Measurements from ENCODE around the gene CCL18.
A peak's percentile ranks its signal among the peaks of the same experiment; 100 is the strongest.
"Not testable (repeated sequence)": the region's sequence is repeated elsewhere in the genome, so short reads cannot be mapped to it uniquely, and the experiment has no call there.

Gene CCL18
- 1.3 to 7.7 (median 3.3) reads per million in 18 experiments for total RNA-seq

GRCh38 chr17:36063786-36064541 lies at the start of gene CCL18:
CCL18 (plus strand) TSS chr17:36064272; CDS start chr17:36064343, 71 bp downstream.
- DNase-seq = peak in 1 of 2 donors; percentile 42

GRCh38 chr17:36014946-36015345 lies 49.1 kb upstream of the CCL18 start:
- no peak for DNase-seq

- DNase-seq = not testable (repeated sequence)
Measured at GRCh38 chr17:36015895-36016294, 48.2 kb upstream of the CCL18 start.

- DNase-seq = no peak
Measured at GRCh38 chr17:36016555-36016954, 47.5 kb upstream of the CCL18 start.

- DNase-seq = peak; percentile 45 to 73
Measured at GRCh38 chr17:36017799-36018198, 46.3 kb upstream of the CCL18 start, which contains the start of gene CCL23. CCL23 (minus strand) TSS chr17:36017972; CDS start chr17:36017897, 75 bp downstream.

GRCh38 chr17:36019423-36019822 lies 44.6 kb upstream of the CCL18 start:
- no peak for DNase-seq

- DNase-seq = no peak
Measured at GRCh38 chr17:36024106-36024869, 39.8 kb upstream of the CCL18 start.

- DNase-seq = no peak
Measured at GRCh38 chr17:36027761-36028160, 36.3 kb upstream of the CCL18 start.

- no peak for DNase-seq
Measured at GRCh38 chr17:36030956-36031355, 33.1 kb upstream of the CCL18 start.

- DNase-seq = peak; percentile 71 to 82
Measured at GRCh38 chr17:36034127-36034526, 29.9 kb upstream of the CCL18 start.

- peak; percentile 91 to 93 for DNase-seq
Measured at GRCh38 chr17:36036235-36036634, 27.8 kb upstream of the CCL18 start.

- no peak for DNase-seq
Measured at GRCh38 chr17:36048066-36048465, 16.0 kb upstream of the CCL18 start.

GRCh38 chr17:36049643-36050042 lies 14.4 kb upstream of the CCL18 start:
- no peak for DNase-seq

- DNase-seq = no peak
Measured at GRCh38 chr17:36055171-36055570, 8.9 kb upstream of the CCL18 start.

GRCh38 chr17:36055921-36056520 lies 8.1 kb upstream of the CCL18 start:
- peak; percentile 64 to 88 for DNase-seq

- DNase-seq = peak; percentile 49 to 55
Measured at GRCh38 chr17:36057911-36058310, 6.2 kb upstream of the CCL18 start.

- peak; percentile 37 to 51 for DNase-seq
Measured at GRCh38 chr17:36059406-36059805, 4.7 kb upstream of the CCL18 start.

- DNase-seq = peak in 1 of 2 donors; percentile 30
Measured at GRCh38 chr17:36060816-36061215, 3.3 kb upstream of the CCL18 start.

GRCh38 chr17:36066365-36066985 lies 2.4 kb downstream of the CCL18 start:
- DNase-seq = peak; percentile 26 to 39

GRCh38 chr17:36068524-36068923 lies 4.5 kb downstream of the CCL18 start:
- no peak for DNase-seq

- DNase-seq = no peak
Measured at GRCh38 chr17:36069136-36069535, 5.1 kb downstream of the CCL18 start.

- DNase-seq = no peak
Measured at GRCh38 chr17:36070427-36070826, 6.4 kb downstream of the CCL18 start.

- no peak for DNase-seq
Measured at GRCh38 chr17:36071751-36072150, 7.7 kb downstream of the CCL18 start.
